Activated CD4-positive, alpha-beta T cell treated with anti-CD3 and anti-CD28 coated beads, Interleukin-2, Interleukin-4, amounts not matched to agents 100 ng/mL and 50 ng/mL, durations not matched to agents 16 hours and 8 hours (primary cell): ENCODE data around the gene NRN1.
"Not testable (repeated sequence)": the region's sequence is repeated elsewhere in the genome, so short reads cannot be mapped to it uniquely, and the experiment has no call there.

Experiments
- DNase-seq: peaks from one replicate; pipeline ENCODE4 v3.0.0-alpha.2; 2020; ENCODE audit warnings: low spot score

Gene NRN1, protein sequence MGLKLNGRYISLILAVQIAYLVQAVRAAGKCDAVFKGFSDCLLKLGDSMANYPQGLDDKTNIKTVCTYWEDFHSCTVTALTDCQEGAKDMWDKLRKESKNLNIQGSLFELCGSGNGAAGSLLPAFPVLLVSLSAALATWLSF

DNA sequence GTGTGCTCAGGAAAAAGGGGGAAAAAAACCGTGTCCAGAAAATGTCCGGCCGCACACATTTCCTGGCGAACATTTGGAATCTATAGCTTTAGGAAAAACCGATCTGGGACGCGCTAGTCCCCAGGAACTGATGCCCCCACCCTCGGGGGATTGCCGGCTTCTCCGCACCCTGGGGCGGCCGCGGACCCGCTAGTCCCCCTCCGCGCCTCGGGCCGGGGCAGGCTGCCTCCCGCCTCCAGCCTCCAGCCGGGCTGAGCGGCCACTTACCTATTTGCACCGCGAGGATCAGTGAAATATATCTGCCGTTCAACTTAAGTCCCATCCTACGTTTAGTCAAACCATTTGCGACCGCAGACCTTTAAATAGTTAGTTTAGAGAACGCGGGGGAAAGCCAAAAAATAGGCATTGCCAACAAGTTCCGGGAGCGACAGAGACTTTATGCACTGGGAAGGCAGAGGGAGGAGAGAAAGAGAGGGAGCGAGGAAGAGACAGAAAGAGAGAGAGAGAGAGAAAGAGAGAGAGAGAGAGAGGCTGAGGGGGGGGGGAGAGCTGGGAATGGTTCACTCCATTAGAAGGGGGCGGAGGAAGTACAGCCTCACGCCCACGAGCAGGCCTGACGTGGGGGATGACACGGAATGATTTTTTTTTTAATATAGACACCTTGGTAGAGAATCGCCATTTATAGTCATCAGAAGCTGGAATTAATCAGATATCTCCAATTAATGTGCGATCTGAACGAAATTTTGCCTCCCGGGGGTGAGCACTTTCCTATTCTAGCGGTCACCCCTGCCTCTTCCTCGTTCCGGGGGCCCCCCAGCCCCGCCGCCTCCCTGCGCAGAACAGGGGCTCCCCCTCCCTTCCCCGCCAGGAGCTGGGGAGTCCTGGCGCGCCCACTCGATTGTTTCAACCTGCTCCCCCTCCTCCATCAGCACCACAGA is at the start of gene NRN1:
Gene NRN1, minus strand, starts transcription at position 498 of the 938 bp plus-strand sequence. Its CDS starts 176 bp downstream, at position 322.
- no peak for DNase-seq

DNA sequence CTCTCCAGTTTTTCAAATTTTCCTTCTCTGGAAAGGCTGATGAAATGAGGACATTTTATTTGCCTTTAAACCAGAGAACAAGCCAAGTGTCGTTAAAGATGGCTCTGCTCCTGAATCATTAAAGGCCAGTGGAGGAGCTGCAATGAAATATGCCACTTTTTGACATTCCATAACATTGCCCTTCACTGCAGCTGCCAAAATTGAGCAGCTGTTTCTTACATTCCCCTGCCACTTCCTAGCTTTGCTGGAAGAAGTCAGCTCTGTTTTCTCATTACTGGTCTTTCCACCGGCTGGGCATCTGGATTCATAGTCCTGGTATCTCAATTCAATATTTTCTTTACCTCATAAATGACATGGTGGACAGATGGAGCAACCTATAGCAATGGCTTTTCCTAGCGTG is 45.5 kb upstream of the NRN1 start:
- no peak for DNase-seq

DNA sequence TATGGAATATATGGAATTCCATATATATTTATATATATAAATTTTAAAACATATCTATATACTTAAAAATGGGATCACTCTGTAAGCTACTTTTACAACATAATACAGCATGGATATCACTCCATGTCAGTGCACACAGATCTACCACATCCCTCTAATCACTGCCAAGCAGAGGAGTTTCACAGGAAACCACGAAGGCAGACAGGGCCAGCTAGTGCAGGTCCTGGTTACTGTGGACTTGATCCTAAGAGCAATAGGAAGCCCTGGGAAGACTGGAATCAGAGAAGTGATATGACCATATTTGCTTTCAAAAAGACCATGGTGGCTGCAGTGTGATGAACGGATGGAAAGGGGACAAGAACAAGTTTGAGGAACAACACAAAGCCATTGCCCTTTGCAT is 40.0 kb upstream of the NRN1 start:
- DNase-seq = no peak

DNA sequence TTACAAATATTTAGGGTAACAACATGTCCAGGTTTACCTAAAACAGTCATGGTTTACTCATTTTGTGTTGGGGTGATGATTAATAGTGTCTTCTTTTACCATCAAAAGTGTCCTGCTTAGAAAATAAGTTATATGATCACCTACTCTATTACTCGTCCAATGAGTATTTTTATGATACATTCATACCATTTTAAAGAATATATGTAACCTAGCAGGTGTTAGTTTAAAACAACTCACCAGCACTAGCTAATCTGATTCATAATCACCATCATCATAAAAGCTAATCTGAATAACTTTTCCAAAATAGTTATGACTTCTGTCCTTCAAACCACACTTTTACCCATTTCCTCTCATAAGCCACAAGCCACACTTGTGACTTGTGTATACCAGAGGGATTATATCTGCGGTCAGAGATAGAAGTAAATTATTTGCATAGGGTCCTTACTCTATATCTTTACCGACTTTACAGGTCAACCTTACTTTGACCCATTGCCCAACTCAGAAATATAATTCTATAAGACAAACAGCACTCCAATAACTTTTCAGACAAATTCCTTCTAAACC is 33.3 kb upstream of the NRN1 start:
- DNase-seq = no peak

DNA sequence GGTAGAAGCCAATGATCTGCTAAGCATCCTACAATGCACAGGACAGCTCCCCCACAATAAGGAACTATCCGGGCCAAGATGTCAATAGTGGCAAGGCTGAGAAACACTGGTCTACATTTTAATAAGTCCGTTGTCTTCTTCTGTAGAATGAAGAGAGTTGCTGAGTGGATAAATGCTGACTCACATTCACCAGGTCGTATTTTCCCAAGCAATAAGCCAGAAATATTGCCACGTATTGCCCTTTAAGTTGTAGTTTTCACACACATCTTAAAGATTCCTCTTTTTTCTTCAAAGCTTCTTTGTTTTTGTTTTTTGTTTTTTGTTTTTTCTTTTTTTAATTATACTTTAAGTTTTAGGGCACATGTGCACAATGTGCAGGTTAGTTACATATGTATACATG is 30.5 kb upstream of the NRN1 start:
- no peak for DNase-seq

DNA sequence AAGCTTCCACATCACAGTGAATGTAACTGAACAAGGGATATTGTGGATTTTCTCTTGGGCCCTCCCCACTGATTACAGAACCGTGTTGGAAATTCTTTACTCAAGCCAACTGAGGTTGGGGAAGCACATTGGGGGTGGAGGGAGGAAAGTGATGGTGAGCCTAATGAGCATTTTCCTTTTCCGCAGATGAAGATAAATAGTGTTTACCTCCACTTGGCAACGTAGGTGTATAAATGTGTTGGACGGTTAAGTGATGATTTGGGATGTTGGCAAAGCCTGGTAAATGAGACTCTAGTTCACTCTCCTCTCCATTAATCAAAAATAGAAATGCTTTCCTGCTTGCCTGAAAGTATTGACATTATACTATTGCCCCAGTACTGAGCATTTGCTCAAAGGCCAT is 27.1 kb upstream of the NRN1 start:
- no peak for DNase-seq

DNA sequence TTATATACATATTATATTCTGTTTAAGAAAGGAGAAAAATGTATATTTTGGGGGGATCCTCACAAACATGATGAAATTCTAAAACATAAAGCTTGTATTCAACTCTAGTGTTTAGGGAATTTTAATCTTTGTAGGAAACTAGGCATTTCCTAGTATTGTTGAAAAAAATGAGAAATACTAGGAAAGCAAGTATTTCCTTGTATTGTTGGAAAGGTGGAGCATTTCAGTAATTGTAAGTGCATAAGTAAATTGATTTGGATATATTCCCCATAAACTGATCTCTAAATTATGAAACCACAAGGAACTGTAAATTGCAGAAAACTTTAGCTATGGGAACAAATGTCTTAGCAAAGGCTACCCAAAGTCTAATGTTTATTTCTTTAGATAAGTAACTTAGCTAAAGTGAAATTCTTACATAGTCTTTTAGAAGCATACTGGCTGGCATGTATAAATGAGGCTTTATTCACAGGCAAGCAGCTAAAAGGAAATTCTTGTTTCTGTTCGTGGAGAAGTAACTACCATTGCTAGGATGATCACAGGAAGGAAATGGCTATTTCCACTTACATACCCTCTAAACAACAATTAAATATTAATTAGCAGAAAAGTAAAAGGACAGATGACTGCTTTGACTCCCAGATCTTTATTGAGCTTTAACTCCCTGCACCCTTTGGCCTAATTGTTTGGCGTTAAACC is 19.9 kb upstream of the NRN1 start:
- DNase-seq = no peak

DNA sequence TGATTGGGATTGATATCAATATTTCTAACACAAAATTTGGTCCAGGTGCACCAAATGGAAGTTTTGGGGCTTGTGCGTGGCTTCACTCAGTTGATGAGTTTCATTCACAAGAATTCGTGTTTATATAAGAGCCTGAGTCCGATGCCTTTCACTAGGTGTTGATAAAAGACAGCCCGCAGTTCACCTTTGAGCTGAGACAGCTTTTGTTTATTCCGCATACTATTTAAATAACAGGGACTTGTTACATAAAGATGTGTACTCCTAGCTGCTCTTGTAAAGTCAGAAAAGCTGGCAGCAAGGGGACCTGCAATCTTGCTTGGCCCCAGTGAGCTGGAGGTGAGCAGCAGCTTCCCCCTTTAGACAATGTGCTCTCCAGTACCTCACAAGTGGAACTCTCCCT is 19.0 kb upstream of the NRN1 start:
- no peak for DNase-seq

DNA sequence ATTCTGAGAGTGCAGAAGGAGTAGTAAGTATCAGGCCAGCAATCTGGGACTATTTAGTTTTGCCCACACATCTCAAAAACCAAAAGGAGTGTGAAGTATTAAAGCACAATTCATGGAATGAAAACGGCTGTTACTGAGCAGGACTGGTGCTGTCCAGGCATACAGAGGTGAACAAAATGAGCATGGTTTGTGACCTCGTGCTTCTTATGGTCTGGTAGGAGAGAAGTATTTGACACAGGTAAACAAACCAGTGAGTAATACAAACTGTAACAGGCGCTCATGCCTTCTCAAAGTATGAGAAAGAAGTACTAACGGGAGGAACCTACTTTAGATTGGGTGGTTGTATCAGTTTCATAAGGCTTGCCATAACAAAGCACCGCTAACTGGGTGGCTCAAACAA is 17.5 kb upstream of the NRN1 start:
- no peak for DNase-seq

DNA sequence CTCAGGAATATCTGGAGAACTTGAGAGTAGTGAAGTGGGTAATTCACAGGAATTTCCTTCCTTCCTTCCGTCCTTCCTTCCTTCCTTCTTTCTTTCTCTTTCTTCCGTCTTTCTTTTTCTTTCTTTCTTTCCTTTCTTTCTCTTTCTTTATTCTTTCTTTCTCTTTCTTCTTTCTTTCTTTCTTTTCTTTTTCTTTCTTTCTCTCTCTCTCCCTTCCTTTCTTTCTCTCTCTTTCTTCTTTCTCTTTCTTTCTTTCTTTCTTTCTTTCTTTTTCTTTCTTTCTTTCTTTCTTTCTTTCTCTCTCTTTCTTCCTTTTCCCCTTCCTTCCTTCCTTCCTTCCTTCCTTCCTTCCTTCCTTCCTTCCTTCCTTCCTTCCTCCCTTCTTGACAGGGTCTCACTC is 16.1 kb upstream of the NRN1 start:
- not testable (repeated sequence) for DNase-seq

DNA sequence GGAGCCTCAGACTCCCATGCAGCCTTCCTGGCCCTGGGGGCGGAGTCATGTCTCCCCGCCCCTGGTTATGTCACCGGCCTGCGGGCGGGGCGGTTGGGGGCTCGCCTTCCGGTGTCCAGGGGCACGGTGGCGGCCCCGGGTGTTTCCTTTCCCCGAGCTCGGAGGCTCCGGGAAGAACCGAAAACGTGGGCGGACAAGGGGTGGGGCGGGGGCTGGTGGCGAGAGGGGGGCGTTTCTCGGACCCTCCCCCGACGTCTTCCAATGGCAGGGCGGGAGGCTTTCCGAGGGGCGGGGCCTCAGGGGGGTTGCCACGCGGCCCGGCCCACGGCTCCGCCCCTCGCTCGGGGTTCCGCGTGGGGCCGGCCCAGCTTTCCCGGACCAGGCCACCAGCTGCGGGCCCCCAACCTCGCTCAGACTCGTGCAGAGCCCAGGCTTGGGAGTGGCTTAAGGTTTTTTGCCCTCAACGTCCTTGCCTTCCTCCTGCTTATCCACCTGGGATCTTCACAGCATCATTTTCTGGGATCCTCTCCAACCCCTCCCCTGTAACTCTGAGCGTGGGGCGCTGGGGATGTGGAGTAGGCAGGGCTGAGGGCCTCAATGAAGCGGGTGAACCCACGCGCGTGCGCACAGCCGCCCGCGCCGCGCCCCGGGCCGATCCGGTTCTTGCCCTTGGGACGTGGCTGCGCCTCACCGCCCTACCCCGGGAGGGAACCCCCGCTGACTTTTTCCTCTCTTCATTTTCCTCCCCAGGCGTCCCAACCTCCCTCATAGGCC is 2.1 kb upstream of the NRN1 start:
- peak; percentile 65 for DNase-seq

DNA sequence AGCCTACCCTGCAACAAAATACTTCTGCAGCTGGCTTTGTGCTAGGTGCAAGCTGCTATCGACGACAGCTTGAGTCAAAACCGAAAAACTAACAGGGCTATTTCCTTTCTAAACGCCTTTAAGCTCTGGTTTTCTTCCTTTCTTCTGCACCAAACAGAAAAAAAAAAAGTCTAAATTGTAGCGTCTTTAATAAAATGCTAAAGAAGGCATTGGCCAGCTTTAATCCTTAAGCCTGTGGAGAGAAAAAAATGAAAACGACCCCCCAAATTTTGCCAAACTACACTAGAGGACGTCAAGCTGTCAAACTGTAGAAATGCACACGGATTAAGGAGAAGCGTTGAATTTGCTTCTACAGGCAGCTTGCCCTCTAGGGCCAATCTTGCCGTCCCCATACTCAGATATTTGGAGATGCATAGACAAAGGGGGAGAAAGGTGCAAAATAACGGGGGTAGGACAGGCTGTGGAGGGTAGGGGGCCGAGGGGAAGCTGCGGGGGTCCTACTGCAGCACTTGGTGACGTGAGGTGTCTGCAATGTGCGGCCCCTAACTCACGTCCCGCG is 1.4 kb upstream of the NRN1 start:
- DNase-seq = no peak

DNA sequence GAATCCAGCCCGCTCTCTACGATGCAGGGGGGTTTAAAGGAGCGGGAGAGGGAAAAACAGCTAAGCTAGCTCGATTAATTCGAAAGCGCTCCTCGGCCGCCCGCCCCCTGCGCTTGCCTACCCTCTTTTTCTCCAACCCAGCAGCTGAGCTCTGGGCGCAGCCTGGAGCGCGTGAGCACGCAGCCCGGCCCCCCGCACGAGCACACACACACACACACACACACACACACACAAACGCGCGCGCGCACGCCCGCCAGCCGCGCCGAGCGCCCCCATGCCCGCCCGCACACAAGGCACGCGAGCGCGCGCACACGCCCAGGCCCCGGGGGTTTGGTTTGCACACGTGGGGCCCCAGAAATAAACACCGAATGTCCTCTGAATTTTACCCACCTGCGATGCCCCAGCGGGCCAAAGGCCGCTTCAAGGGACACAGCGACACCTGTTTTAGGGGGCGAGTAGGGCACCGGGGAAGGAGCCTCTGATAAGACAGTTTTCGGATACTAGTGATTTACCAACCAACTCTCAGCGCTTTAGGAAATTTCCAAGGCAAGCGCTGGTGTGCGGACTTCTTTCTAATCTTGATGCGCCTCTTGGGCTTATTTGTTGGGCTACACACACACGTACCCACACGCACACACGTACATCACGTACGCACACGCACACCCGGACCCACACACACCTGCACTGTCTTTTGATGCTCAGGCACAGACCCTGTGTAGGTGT is 802 bp upstream of the NRN1 start:
- DNase-seq = no peak

DNA sequence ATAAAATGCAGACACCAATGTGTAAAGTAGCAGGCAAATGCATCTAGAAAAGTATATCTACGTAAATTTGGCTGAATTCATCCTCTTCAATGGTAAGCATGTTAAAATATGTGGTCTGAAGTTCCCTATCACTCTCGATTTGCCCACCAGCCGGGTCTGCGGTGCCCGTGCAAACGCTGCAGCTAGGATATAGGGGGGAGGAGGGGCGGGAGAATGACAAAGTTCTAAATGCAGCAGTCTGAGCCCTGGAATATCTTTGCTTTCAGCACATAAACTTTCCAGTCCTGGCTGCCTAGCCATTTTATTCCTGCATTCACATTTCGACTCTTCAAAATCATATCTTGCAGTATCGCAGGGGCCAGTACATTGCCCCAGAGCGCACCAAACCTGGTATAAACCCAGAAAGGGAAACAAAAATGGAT is 708 bp downstream of the NRN1 start:
- DNase-seq = no peak

DNA sequence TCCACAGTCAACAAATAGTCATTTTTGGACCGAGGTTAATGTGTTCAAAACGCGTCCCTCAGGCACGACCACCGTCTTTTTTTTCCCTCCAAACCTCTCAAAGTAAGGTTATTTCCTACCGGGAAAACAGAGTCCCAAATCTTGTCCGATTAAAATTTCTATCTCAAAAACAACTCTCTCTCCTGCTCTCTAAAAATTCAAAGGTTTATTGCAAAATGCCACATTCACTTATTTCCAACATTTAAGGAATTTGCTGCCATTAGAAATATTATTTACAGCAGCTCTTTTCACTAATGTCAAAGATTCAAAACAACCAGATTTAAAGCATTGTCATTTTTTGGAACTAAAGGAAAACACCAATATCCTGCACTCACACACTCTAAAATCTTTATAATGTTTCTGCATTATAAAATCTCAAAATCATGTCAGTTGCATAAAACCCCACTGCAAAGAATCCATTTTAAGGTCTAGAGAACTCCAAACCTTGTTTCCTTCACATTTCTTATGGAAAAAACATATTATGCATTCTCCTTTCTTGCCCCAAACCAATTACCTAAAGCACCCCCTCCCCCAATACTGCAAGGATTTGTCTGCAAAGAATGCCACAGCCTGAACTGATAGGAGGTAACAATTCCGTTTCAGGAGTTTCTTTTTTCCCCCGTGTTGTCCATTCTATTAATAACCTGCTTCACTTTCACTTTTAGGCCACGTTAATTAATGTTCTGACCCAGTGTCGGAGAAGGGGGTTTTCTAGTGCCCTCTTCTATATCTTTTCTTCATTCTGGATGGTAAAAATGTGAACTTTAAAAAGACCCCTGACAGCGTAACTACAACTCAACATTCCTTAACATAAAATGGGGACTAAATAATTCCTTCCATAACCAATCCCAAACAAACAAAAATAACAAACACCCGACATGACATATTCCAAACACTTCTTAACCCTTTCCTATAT is 1.4 kb downstream of the NRN1 start:
- DNase-seq = no peak

DNA sequence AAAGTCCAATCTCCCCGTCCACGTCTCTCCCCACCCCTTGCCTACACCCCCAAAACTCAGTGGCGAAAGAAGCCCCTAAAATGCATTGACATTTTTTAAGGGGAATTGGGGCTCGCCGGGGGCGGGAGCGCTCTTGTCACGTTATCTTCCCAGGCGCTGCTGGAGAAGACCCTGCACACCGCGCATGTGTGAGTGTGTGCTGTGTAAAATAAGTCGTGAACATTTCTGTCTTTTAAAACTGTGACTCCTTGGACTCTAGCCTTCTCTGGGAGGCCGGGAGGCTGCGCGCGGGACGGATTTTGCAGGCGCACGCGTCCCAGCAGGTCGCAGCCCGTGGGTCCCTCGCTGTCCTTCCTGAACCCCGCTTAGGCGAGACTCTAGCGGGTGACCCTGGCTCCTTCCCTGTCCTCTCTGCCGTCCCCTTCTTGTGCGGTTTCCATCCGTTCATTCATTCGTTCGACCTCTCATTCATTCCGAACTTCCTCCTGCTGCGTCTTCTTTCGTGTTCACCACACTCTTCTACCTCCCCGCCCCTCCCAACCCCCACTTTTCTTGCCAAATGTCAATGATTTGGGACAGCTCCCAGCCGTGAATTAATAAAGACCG is 2.2 kb downstream of the NRN1 start:
- no peak for DNase-seq

DNA sequence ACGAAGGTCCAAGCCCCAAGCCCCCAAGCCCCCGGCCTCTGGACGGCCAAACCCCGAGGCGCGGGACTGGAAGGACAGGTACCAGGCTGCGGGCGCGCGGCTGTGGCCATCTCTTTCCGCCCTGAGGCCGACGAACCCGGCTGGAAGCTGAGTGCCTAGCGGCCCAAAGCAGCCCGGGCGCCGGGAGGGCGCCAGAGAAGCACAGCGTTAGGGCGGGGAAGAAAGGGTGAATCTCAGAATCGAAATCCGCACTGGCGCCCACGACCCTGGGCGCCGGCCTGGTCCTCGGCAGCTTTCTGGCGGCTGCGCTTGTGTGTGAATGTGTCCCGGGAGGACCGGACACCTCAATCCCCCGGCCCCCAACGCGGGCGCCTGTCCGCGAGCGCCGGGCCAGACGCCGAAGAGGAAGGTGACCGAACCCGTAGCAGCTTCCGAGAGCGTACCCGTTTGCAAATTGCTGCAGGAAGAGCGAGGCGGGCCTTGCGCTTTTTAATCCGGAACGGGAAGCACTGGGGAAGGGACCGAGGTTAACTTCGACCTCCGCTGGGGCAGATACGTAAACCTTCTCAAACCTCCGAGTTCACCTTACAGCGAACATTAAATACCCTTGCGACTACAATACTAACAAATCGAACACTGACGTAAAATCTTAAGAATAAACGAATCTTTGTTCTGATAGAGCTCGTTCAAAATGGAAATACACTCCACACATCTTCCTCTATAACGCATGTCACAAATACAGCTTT is 2.9 kb downstream of the NRN1 start:
- peak; percentile 30 for DNase-seq

DNA sequence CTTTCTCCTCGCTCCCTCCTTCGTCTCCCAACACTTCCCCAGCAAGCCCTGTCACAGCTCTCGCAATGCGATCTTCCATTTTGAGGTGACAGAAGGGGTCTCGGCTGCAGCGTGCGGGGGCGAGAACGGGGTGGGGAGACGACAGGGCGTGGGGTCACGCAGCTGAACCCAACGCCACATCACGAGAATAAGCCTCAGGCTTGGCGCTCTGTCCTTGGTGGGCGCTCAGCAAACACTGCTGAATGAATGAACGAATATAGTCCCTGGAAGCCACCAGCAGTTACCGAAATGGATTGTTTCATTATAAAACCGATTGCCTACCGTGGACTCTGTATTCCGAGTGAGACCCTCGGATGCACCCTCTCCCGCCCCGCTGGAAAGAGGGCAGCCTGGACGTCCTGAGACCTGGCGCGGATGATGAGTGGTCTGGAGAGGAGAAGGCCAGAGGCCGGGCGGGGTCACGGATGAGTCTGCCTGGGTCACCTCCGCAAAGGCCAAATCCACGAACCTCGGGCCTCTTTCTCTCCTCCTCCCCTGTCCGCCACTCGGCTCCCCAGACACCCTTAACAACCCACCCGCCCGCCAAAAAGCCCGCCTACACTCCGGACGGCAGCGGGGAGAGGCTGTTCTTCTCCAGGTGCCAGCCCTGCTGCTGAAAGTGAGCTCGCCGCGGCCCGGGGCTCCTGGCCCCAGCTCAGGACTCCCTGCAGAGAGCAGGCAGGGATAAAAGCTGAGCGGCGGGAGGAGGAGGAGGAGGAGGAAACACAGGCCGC is 3.7 kb downstream of the NRN1 start:
- no peak for DNase-seq
